ENCODE results near the gene ARID5B.

DNA sequence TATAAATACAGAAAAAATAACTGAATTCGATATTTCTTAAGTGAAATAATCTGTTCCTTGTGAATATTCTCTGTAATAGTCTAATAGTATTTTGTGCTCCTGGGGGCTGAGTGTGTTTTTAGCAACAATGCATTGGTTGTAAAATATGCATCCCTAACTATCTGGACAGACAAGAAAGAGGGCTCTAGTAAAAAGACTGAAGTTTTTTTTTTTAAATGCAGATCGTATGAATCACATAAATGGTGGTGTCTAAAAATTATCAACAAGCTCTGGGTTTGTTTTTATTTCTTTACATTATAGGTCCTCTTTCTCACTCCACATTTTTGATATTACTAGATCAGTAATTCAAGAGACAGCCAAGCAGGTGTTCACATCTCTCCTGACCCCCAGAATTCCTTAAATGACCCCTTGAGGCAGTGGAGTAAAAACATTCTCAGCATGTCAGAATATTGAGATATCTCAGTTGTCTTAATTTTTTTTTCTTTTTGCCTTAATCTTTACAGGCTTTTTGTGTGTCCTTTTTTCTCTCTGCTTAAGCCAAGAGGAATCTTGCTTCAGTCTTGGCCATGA lies 18.2 kb downstream of the ARID5B start:
- TF ChIP-seq, protein P1, sequence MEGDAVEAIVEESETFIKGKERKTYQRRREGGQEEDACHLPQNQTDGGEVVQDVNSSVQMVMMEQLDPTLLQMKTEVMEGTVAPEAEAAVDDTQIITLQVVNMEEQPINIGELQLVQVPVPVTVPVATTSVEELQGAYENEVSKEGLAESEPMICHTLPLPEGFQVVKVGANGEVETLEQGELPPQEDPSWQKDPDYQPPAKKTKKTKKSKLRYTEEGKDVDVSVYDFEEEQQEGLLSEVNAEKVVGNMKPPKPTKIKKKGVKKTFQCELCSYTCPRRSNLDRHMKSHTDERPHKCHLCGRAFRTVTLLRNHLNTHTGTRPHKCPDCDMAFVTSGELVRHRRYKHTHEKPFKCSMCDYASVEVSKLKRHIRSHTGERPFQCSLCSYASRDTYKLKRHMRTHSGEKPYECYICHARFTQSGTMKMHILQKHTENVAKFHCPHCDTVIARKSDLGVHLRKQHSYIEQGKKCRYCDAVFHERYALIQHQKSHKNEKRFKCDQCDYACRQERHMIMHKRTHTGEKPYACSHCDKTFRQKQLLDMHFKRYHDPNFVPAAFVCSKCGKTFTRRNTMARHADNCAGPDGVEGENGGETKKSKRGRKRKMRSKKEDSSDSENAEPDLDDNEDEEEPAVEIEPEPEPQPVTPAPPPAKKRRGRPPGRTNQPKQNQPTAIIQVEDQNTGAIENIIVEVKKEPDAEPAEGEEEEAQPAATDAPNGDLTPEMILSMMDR (IDR thresholded peaks at IDR 0.05): no peak
- no peak for TF ChIP-seq MXI1 (IDR thresholded peaks at IDR 0.05; ENCODE audit: low read depth, low read length)
- TF ChIP-seq SIN3A (IDR thresholded peaks at IDR 0.05; ENCODE audit: borderline replicate concordance, low read depth, low read length): no peak
- no peak for TF ChIP-seq RFX5 (IDR thresholded peaks at IDR 0.05; ENCODE audit: low read length)
- TF ChIP-seq, protein P2, sequence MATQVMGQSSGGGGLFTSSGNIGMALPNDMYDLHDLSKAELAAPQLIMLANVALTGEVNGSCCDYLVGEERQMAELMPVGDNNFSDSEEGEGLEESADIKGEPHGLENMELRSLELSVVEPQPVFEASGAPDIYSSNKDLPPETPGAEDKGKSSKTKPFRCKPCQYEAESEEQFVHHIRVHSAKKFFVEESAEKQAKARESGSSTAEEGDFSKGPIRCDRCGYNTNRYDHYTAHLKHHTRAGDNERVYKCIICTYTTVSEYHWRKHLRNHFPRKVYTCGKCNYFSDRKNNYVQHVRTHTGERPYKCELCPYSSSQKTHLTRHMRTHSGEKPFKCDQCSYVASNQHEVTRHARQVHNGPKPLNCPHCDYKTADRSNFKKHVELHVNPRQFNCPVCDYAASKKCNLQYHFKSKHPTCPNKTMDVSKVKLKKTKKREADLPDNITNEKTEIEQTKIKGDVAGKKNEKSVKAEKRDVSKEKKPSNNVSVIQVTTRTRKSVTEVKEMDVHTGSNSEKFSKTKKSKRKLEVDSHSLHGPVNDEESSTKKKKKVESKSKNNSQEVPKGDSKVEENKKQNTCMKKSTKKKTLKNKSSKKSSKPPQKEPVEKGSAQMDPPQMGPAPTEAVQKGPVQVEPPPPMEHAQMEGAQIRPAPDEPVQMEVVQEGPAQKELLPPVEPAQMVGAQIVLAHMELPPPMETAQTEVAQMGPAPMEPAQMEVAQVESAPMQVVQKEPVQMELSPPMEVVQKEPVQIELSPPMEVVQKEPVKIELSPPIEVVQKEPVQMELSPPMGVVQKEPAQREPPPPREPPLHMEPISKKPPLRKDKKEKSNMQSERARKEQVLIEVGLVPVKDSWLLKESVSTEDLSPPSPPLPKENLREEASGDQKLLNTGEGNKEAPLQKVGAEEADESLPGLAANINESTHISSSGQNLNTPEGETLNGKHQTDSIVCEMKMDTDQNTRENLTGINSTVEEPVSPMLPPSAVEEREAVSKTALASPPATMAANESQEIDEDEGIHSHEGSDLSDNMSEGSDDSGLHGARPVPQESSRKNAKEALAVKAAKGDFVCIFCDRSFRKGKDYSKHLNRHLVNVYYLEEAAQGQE (IDR thresholded peaks at IDR 0.05; ENCODE audit: low read depth, low read length): no peak
